ENCODE results near the gene GMPS. TPM values are rescaled to one million over a fixed set of nuclear protein-coding genes. Genes with fewer than 3 reads are reported as not detected.
"Not testable (repeated sequence)": the region's sequence is repeated elsewhere in the genome, so short reads cannot be mapped to it uniquely, and the experiment has no call there.

Gene GMPS
- total RNA-seq, 1 donor from 2014 or later = 31.1 TPM

DNA sequence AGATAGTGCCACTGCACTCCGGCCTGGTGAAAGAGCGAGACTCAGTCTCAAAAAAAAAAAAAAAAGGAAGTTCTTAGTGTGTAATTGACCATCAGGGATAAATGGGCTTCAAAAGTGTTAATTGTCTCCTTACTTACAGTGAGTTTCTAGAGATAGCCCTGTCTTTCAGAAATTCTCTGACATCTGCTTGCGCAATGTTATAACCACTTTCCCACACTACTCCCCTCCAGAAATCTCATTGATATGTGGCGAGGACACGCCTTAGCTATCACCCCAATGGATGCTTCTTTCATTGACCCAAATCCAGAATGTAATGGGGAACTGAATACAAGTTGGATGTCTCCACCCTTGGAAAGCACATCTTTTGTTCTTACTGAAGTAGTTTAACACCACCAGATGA is 70.9 kb downstream of the GMPS start:
- DNase-seq (ENCODE audit: low spot score) = no peak

DNA sequence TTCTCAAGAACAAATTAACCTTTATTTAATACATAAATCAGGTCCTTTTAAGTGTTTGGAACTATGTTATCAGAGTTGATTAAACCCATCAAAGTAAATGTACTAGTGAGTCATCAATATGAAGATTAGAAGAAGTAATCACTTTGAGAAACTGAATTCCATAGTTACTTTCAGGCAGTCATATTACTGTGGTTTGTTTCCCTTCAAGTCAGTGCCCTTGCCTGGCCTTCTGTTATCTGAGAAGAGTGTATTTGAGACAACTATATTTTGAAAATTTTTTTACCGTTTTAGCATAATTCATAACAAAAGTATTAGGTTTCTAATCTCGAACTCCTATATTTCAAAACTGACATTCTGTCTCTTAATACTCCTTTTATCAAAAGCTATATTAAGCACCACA is 73.6 kb downstream of the GMPS start:
- DNase-seq (ENCODE audit: low spot score) = no peak

GRCh38 chr3:155946178-155946577 is 75.7 kb downstream of the GMPS start:
- peak; percentile 41 for DNase-seq (ENCODE audit: low spot score)

GRCh38 chr3:155948476-155948875 is 78.0 kb downstream of the GMPS start:
- DNase-seq (ENCODE audit: low spot score) = no peak

GRCh38 chr3:155949453-155950217 is 79.2 kb downstream of the GMPS start:
- DNase-seq (ENCODE audit: low spot score) = no peak

DNA sequence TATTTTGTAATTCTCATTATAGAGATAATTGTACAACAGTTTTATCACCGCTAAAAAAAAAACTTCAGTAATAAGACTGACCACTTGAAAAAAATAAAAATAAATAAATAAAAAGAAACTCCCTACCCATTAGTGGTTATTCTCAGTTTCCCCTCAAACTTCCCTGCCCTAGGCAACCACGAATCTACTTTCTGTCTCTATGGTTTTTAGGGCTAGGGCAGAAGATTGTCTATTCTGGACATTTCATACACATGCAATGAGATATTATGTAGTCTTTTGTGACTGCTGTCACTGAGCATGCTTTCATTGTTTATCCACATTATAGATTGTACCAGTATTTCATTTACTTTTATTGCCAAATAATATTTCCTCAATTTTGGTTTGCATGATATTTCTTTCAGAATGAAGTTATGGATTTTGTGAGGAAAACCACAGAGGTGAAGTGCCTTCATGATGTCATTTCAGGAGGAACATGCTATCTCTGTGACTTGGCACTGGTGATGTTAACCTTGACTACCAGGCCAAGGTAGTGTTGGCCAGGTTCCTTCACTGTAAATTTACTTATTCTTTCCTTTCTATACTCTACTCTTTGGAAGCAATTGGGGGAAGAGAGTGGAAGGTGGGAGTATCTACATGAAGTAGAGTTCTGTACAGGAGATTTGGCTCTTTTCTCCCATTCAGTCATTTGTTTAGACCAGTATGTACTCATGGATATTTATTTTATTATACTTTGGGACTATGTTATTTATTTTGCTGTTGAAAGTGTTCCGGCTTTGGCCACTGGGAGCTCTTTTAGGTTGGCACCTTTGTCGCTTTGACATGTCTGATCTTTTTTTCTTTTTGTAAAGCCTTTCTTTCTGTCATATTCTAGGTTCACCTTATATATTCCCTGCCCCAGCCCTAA is 86.3 kb downstream of the GMPS start:
- DNase-seq (ENCODE audit: low spot score) = no peak

DNA sequence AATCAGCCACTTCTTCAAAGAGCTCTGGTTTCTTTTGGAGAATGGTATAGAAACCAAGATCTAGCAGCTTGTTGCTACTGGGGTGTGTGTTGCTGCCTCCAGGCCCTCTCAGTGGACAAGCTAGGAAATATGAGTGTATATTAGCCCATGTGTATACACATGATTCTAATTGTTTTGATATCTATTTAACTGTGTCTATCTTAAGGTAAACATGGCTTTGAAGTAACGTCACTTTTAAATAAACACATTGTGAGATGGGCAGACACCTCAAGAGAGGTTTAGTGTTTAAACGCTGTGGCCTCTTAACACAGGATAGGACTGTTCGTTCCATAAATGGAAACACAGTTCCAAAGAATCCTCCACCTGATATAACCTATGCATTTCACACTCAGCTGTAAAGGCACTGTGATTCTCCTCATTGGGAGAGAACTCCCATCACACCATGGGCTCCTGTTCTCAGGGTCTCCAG is 87.0 kb downstream of the GMPS start:
- no peak for DNase-seq (ENCODE audit: low spot score)

DNA sequence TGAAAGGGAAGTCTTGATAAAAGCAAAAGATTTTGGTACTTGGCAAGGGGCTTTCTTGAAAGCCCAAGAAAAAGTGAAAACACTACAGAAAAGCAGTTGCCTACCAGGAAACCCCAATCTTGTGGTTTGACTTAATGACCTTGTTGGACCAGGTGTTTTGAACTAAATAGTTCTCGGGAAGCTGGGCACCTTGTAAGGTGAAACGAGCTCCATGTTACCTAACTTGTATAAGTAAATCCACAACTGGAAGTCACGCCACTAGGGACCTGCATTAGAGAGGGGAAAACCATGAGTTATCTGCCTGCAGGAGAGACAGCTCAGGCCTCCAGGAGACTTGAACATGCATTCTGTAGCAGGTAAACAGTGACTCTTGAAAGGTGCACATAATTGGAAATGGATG is 88.2 kb downstream of the GMPS start:
- DNase-seq (ENCODE audit: low spot score) = no peak

GRCh38 chr3:155960060-155960459 is 89.6 kb downstream of the GMPS start:
- peak; percentile 98 for DNase-seq (ENCODE audit: low spot score)

GRCh38 chr3:155961044-155961443 is 90.6 kb downstream of the GMPS start:
- DNase-seq (ENCODE audit: low spot score) = not testable (repeated sequence)

GRCh38 chr3:155963570-155963969 is 93.1 kb downstream of the GMPS start:
- DNase-seq (ENCODE audit: low spot score) = peak; percentile 31

GRCh38 chr3:155970398-155970797 is 99.9 kb downstream of the GMPS start:
- no peak for DNase-seq (ENCODE audit: low spot score)

GRCh38 chr3:155972885-155973584 is 102.6 kb downstream of the GMPS start:
- no peak for DNase-seq (ENCODE audit: low spot score)

- no peak for DNase-seq (ENCODE audit: low spot score)
These were observed 107.9 kb downstream of the GMPS start for GRCh38 chr3:155978324-155978723.

DNA sequence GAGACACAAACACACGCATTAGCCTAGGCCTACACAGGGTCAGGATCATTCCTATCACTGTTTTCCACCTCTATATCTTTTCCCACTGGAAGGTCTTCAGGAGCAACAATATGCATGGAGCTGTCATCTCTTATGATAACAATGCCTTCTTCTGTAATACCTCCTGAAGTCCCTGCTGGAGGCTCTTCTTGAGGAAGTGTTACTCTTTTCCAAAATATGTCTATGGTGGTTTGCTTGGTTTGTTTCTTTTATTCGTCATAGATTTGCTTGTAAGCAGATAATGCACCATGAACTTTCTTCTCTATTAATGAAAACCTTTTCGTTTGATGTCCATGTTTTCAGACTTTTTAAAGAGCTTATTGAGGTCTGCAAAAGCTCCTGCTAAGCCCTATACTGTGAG is 109.3 kb downstream of the GMPS start:
- DNase-seq (ENCODE audit: low spot score) = no peak

- DNase-seq (ENCODE audit: low spot score) = no peak
These were observed 111.2 kb downstream of the GMPS start for GRCh38 chr3:155981669-155982068.

DNA sequence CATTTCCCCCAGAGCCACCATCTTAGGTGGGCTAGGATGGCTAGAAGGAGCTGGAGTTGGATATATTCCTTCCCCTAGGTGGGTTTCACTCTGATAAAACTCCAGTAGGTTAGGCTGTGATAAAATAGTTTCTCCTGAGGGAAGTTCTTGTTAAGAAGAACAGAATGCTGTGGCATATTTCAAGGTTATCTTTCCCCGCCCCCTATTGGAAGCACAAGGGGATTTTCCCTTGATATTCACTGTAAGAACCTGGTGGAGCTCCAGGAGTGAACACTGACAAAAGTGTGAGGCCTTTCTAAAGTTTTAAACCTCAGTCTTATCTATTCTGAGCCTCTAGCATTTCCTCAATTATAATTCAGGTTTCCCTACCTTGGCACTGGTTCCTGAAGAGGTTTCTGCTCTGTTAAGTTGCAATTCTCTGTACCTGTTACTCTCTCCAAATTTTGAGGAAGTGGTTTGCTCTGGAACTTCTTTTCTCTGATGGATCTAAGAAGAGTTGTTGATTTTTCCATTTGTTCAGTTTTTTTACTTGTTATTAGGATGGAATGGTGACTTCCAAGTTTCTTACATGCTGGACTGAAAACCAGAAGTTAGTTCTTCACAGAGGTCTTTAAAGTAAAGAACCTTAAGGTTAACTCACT is 113.5 kb downstream of the GMPS start:
- DNase-seq (ENCODE audit: low spot score) = no peak

DNA sequence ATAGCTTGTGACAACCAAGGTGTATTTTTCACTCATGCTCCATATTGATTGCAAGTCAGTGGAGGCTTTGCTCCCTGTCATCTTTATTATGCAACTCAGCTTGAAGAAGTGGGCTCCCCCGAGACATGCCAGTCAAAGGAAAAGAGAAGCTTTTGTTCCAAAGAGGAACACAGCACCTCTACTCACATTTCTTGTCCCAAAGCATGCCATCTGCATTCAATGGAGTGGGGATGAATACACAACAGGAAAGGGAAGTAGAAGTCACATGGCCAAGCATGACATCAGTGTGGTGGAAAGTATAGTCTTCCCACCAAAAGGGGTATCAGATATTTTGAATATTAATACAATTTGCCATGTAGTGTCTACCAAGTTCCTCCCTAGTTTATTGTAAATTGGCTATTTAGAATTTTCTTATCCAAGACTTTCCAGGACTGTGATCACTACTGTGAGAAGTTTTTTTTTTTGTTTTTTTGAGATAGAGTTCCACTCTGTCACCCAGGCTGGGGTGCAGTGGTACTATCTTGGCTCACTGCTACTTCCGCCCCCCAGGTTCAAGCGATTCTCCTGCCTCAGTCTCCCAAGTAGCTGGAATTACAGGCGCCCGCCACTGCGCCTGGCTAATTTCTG is 114.5 kb downstream of the GMPS start:
- DNase-seq (ENCODE audit: low spot score) = no peak

DNA sequence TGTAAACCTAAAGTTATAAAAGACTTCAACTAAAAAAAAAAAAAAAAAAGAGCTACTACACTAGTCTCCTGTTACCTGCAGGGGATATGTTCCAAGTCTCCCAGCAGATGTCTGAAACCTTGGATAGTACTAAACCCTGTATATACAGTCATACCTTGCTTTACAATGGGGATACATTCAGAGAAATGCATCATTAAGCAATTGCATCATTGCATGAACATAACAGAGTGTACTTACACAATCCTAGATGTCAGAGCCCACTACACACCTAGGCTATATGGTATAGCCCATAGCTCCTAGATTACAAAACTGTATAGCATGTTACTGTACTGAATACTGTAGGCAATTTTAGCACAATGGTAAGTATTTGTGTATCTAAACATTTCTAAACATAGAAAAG is 119.1 kb downstream of the GMPS start:
- no peak for DNase-seq (ENCODE audit: low spot score)

DNA sequence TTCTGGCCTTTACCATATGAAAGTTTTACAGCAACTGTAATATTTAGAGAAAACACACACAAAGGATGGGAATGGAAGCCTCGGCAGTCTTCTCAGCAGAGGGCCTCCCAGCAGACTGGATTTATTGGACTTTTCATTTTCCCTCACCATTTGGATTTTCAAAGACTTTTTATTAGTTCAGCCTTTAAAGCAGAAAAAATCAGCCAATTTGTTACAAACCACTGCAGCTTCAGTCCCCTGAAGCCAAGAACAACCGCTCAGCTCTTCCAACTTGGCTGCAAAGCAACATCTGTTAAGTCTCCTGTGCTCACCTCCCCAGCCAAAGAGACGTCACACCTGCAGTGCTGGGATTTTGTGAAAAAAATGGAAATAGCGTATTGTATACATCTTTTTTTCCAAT is 120.8 kb downstream of the GMPS start:
- peak; percentile 10 for DNase-seq (ENCODE audit: low spot score)

DNA sequence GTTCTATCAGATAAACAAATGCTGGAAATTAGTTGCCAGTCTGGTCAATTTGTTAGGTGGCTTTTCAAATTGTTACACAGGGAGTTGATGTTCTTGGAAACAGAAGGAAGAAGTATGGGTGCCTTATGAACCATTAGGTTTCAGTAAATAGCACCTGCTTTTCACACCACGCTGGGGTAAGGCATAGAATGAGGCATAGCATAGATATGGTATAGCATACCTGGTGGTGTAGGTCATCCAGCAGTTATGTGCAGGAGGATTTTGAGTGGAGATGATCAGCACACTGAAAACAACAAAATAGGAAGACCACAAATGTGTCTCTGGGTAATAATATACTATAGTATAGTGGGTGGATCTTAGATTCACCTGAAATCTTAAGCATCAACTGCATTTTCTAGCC is 121.4 kb downstream of the GMPS start:
- no peak for DNase-seq (ENCODE audit: low spot score)
